HFF-Myc (cell line): ENCODE results near the gene PDE10A.

Experiments
- DNase-seq: peaks from one replicate; pipeline ENCODE4 v3.0.0-alpha.2; 2011; ENCODE audit warnings: low read depth; ENCODE audit errors: extremely low read depth
- H3K4me3 ChIP-seq: replicated peaks from 2 replicates; pipeline ENCODE4 v1.5.1; 2011; ENCODE audit warnings: low read depth, mild to moderate bottlenecking, control low read depth, low read length
- TF ChIP-seq, protein P1 (sequence below): IDR thresholded peaks from 2 replicates; pipeline ENCODE4 v1.5.1; 2012; ENCODE audit warnings: mild to moderate bottlenecking, low read depth, low read length, control low read depth; ENCODE audit errors: missing control alignments

Gene PDE10A

DNA sequence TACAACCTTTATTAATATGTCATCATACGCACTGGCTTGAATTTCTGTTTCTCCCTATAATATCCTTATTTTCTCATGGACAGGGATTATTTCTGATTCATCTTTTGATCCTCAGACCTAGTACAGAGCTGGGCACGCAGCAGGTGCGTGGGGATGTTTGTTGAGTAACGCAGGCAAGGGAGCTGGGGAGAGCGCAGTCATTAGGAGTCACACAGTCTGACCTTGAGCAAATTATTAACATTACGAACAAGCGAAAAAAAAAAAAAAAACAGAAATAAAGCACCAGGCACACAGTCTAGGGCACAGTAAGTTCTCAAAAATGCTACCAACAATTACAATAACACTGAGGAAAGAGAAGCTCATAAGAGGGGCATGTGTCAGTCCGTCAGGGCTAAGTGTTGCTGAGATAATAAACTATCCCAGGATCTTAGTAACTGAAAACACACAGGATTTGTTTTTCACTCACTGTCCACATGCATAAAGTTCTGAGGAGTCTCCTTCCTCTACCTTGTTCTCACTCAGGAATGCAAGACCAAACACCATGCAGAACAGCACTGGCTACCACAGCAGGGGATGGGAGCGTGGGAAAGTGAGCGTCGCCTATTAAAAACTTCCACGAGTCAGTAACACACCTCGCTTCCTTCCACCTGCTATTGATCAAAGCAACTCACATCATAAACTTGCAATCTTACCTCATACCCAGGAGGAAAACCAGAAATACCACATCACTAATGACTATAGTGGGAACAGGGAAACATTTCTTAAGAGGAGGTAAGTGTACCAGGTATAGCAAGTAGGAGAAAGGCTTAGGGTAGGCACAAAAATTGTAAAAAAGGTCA is 56.9 kb downstream of the PDE10A start:
- no peak overlapping the region for H3K4me3 ChIP-seq
- TF ChIP-seq, protein P1, sequence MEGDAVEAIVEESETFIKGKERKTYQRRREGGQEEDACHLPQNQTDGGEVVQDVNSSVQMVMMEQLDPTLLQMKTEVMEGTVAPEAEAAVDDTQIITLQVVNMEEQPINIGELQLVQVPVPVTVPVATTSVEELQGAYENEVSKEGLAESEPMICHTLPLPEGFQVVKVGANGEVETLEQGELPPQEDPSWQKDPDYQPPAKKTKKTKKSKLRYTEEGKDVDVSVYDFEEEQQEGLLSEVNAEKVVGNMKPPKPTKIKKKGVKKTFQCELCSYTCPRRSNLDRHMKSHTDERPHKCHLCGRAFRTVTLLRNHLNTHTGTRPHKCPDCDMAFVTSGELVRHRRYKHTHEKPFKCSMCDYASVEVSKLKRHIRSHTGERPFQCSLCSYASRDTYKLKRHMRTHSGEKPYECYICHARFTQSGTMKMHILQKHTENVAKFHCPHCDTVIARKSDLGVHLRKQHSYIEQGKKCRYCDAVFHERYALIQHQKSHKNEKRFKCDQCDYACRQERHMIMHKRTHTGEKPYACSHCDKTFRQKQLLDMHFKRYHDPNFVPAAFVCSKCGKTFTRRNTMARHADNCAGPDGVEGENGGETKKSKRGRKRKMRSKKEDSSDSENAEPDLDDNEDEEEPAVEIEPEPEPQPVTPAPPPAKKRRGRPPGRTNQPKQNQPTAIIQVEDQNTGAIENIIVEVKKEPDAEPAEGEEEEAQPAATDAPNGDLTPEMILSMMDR: no peak
- no peak for DNase-seq

DNA sequence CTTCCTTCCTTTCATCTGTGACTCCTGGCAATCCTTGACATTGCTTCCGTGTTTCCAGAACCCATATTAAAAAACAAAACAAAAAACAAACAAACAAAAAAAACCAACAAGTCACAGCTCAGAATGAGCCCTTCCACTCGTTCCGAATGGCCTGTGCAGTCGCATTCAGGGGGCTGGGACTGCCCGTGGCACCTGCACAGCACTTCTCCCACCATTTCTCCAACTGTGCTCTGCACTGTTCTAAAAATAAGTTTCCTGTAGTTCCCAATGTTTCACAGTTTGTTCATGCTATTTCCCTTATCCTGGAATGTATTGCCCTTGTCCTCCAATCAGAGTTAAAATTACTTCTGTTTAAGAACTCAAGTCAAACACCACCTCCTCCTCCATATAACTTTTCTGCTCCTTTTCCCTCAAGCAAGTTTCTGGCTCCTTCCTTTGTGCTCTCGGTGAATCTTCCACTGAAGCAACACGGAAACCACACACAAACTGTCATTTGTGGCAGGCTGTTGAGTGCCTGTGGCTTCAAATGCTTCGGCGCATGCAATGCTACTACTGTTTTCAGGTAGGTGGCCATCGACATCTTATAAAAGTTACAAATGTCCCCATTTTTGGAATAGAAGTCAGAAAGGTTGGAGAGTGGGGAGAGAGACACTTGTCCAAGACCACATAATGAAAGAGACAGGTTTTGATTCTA is 57.7 kb downstream of the PDE10A start:
- H3K4me3 ChIP-seq: no peak overlapping the region
- TF ChIP-seq, protein P1: no peak
- no peak for DNase-seq

DNA sequence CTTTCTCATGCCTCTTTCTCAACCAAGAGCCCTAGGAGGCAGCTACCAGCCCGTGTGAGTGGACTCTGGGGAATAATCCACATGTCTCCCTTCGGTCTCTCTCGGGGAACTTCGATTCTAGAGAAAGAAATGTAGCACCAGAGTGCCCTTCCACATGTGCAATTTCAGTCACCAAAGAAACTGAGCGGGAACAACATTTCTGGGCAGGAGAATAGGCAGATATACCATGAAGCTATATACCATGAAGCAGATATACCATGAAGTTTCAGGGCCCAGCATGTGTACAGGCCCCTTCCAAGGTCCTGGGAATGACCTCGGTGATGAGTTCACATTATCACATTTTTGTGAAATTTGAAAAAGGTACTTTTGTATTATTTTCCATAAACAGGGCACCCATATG is 60.8 kb downstream of the PDE10A start:
- H3K4me3 ChIP-seq: no peak overlapping the region
- TF ChIP-seq, protein P1: no peak
- DNase-seq: no peak

DNA sequence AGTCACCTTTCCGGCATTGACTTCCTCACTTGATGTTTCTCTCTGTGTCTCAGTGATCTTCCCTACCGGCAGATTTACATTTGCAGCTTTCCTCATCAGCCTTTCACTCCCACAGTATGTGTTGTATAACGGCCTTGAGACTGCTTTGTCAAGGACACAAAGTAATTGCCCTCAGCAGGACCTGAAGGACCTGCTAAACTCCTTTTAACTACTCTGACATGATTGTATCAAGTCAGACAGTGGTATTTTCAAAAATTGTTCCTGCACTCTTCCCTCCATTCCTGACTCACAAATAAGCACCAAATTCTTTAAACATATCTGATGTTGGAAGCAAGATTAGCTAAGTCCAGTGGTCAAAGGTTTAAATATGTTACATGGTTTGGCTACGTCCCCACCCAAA is 62.4 kb downstream of the PDE10A start:
- TF ChIP-seq, protein P1: no peak
- no peak for DNase-seq

DNA sequence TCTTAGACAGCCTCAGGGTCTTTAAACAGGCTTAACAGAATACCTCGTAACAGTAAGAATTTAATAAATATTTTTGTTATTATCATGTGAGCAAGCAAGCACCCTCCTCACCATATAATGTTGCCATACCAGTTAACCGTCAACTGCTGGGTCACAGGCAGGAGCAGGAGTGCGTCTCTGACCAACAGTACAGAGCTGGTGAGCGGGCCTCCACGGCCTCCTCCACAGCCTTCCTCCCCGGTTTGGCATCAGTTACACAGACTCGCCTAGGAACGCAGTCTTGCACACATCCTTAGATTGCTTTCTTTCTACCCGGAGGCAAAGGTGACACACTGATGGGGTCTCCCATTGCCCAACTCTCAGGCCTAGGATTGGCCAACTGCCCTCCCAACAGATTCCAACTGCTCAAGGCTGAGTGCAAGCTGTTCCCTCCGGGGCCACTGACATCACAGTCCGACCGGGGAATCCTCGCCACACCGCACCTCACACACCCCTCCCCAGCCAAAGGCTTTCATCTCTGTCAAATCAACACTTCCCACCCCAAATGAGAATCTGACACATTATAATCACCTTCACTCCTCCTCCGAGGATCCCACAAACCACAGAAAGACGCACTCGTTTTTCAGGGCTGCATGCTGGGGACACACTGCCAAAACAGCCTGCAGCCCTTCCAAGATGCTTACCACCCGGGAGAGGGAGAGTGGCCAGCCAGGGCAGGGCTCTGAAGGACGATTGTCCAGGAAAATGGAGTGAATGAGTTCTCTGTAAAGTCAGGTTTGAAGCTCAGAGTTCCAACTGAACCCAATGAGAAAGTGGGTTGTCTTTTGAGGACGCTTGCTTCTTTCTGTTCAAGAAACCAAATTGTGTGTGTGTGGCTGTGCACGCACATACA is 63.2 kb downstream of the PDE10A start:
- TF ChIP-seq, protein P1: no peak
- DNase-seq: no peak
- H3K4me3 ChIP-seq: no peak overlapping the region

More for the DNA sequence above, 62.4 kb downstream of the PDE10A start:
- no peak overlapping the region for H3K4me3 ChIP-seq

DNA sequence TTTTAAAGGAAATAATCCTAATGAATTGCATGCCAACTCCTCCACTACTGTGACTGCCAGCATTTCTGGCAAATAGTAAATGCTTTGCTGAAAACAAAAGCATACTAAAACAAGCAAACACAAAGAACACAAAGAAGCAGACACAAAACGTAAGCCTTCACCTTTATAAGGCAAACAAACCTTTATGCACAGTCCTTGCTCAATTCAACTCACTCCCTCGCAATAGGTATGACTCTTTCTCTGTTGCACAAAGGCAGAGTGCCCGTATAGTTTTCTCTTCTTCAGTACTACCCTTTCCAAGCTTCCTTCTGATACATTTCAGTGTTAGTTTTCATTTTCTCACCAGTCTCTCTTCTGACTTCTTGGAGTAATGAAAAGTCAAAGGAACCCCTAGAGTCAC is 63.9 kb downstream of the PDE10A start:
- no peak overlapping the region for H3K4me3 ChIP-seq
- no peak for DNase-seq
- TF ChIP-seq, protein P1: no peak
